ENCODE results near the gene HS1BP3.

GRCh38 chr2:20615466-20616241, 35.2 kb downstream of the HS1BP3 start:
- TF ChIP-seq EZH2phosphoT487 (IDR thresholded peaks at IDR 0.05; ENCODE audit: insufficient read depth, low read depth): no peak
- no peak for TF ChIP-seq EZH2 (IDR thresholded peaks at IDR 0.05; ENCODE audit: insufficient read depth, poor library complexity, severe bottlenecking)

Measured in GM23248 (cell line).